Measurements from ENCODE around the gene ANKMY1. TPM values are rescaled to one million over a fixed set of nuclear protein-coding genes. Genes with fewer than 3 reads are reported as not detected.

The ANKMY1 gene
- total and polyA plus RNA-seq, 2 of the 13 experiments (the other 11 are each of a cell fraction or from before 2014, with no cell fraction given): 11.7 to 18.8 TPM

DNA sequence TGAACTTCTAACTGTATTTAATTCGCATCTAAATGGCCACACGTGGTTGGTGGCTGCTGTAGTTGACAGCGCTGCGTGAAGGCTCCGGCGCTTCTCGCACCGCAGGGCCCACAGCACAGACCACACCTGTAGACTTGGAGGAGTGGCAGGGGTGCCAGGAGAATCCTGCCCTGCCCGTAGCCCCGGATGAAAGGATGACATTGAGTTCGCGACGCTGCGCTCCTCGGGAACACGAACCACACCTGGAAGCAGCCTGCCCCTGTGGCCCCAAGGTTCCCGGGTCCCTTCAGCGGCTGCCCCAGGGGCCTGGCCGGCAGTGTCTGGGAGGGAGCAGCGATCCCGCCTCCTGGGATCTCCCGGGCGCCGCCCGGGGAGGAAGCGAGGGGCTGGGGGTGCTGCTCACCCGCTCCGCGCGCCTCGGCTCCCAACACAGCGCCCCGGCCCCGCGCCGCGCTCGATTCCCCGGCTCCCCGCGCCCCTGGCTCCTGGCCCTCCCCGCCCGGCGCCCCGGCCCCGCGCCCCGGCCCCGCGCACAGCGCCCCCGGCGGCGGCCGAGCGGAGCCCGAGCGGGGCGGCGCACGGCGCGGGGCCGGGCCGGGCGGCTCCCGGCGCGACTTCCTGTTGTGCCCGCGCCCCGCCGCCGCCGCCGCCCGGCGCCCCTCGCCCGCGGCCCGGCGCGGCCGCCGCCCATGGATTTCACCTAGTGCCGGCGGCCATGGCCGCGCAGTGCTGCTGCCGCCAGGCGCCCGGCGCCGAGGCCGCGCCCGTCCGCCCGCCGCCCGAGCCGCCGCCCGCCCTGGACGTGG, 10.3 kb upstream of the ANKMY1 start, which contains the start of gene RNPEPL1 (continued):
- TF ChIP-seq MBD4 (IDR thresholded peaks at IDR 0.05; ENCODE audit: borderline replicate concordance, low read length): no peak
- peak; percentile 40; the same call in 1 of the 2 replicates for TF ChIP-seq SIN3A (IDR thresholded peaks at IDR 0.05; ENCODE audit: borderline replicate concordance, low read depth, low read length)
- peak; percentile 36; the same call in 1 of the 2 replicates for TF ChIP-seq KDM5B (CRISPR knock-in tag; IDR thresholded peaks at IDR 0.05; ENCODE audit: borderline replicate concordance)
- TF ChIP-seq, protein P1, sequence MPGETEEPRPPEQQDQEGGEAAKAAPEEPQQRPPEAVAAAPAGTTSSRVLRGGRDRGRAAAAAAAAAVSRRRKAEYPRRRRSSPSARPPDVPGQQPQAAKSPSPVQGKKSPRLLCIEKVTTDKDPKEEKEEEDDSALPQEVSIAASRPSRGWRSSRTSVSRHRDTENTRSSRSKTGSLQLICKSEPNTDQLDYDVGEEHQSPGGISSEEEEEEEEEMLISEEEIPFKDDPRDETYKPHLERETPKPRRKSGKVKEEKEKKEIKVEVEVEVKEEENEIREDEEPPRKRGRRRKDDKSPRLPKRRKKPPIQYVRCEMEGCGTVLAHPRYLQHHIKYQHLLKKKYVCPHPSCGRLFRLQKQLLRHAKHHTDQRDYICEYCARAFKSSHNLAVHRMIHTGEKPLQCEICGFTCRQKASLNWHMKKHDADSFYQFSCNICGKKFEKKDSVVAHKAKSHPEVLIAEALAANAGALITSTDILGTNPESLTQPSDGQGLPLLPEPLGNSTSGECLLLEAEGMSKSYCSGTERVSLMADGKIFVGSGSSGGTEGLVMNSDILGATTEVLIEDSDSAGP (CRISPR knock-in tag; IDR thresholded peaks at IDR 0.05; ENCODE audit: borderline replicate concordance): 0 out of 2 replicates have a peak, but pooled peaks have one; percentile 22
- peak; percentile 52; the same call in 1 of the 2 replicates for TF ChIP-seq ZBTB7B (CRISPR knock-in tag; IDR thresholded peaks at IDR 0.05)
- TF ChIP-seq, protein P2, sequence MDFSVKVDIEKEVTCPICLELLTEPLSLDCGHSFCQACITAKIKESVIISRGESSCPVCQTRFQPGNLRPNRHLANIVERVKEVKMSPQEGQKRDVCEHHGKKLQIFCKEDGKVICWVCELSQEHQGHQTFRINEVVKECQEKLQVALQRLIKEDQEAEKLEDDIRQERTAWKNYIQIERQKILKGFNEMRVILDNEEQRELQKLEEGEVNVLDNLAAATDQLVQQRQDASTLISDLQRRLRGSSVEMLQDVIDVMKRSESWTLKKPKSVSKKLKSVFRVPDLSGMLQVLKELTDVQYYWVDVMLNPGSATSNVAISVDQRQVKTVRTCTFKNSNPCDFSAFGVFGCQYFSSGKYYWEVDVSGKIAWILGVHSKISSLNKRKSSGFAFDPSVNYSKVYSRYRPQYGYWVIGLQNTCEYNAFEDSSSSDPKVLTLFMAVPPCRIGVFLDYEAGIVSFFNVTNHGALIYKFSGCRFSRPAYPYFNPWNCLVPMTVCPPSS (IDR thresholded peaks at IDR 0.05): no peak
- TF ChIP-seq XBP1 (CRISPR knock-in tag; IDR thresholded peaks at IDR 0.05): no peak
- TF ChIP-seq ZSCAN21 (CRISPR knock-in tag; IDR thresholded peaks at IDR 0.05; ENCODE audit: borderline replicate concordance): peak; percentile 85; the same call in 1 of the 2 replicates
- TF ChIP-seq, protein P3, sequence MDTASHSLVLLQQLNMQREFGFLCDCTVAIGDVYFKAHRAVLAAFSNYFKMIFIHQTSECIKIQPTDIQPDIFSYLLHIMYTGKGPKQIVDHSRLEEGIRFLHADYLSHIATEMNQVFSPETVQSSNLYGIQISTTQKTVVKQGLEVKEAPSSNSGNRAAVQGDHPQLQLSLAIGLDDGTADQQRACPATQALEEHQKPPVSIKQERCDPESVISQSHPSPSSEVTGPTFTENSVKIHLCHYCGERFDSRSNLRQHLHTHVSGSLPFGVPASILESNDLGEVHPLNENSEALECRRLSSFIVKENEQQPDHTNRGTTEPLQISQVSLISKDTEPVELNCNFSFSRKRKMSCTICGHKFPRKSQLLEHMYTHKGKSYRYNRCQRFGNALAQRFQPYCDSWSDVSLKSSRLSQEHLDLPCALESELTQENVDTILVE (CRISPR knock-in tag; IDR thresholded peaks at IDR 0.05): no peak
- TF ChIP-seq FOXC1 (CRISPR knock-in tag; IDR thresholded peaks at IDR 0.05; ENCODE audit: borderline replicate concordance): peak; percentile 85; the same call in 1 of the 2 replicates
- TF ChIP-seq, protein P4, sequence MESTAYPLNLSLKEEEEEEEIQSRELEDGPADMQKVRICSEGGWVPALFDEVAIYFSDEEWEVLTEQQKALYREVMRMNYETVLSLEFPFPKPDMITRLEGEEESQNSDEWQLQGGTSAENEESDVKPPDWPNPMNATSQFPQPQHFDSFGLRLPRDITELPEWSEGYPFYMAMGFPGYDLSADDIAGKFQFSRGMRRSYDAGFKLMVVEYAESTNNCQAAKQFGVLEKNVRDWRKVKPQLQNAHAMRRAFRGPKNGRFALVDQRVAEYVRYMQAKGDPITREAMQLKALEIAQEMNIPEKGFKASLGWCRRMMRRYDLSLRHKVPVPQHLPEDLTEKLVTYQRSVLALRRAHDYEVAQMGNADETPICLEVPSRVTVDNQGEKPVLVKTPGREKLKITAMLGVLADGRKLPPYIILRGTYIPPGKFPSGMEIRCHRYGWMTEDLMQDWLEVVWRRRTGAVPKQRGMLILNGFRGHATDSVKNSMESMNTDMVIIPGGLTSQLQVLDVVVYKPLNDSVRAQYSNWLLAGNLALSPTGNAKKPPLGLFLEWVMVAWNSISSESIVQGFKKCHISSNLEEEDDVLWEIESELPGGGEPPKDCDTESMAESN (CRISPR knock-in tag; conservative IDR thresholded peaks at IDR 0.05): 0 out of 2 replicates have a peak, but pooled peaks have one; percentile 6
- TF ChIP-seq, protein P5, sequence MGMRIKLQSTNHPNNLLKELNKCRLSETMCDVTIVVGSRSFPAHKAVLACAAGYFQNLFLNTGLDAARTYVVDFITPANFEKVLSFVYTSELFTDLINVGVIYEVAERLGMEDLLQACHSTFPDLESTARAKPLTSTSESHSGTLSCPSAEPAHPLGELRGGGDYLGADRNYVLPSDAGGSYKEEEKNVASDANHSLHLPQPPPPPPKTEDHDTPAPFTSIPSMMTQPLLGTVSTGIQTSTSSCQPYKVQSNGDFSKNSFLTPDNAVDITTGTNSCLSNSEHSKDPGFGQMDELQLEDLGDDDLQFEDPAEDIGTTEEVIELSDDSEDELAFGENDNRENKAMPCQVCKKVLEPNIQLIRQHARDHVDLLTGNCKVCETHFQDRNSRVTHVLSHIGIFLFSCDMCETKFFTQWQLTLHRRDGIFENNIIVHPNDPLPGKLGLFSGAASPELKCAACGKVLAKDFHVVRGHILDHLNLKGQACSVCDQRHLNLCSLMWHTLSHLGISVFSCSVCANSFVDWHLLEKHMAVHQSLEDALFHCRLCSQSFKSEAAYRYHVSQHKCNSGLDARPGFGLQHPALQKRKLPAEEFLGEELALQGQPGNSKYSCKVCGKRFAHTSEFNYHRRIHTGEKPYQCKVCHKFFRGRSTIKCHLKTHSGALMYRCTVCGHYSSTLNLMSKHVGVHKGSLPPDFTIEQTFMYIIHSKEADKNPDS (CRISPR knock-in tag; IDR thresholded peaks at IDR 0.05): 0 out of 2 replicates have a peak, but pooled peaks have one; percentile 66
- no peak for TF ChIP-seq NAIF1 (CRISPR knock-in tag; IDR thresholded peaks at IDR 0.05; ENCODE audit: borderline replicate concordance)
- TF ChIP-seq ZBTB42 (CRISPR knock-in tag; IDR thresholded peaks at IDR 0.05): 0 out of 2 replicates have a peak, but pooled peaks have one; percentile 55
- no peak for TF ChIP-seq ZFP41 (CRISPR knock-in tag; IDR thresholded peaks at IDR 0.05; ENCODE audit: borderline replicate concordance)
- 0 out of 2 replicates have a peak, but pooled peaks have one; percentile 15 for TF ChIP-seq TMF1 (CRISPR knock-in tag; IDR thresholded peaks at IDR 0.05; ENCODE audit: low read depth)
- peak; percentile 53; the same call in 1 of the 2 replicates for TF ChIP-seq SP4 (CRISPR knock-in tag; IDR thresholded peaks at IDR 0.05)

Data from HepG2 (cell line).